PC-9 (cell line): Measurements from ENCODE around the gene RBP7. TPM values are rescaled to one million over a fixed set of nuclear protein-coding genes. Genes with fewer than 3 reads are reported as not detected.

Experiments used
- BruUV-seq: library from RNA; stranded (reverse); fragments of 400-500 nt; replicated peaks from 2 replicates; lab custom pipeline; 2021; lab: Mats Ljungman, UMichigan
- CTCF ChIA-PET: fragments of 300-600 bp; sonication (Branson Sonifier 250); formaldehyde crosslinking; loops from one replicate; lab custom pipeline; 2022; ENCODE audit warnings: antibody characterized with exemption; lab: Charles Lee
- POLR2A ChIA-PET: fragments of 300-600 bp; sonication (Branson Sonifier 250); formaldehyde crosslinking; loops from one replicate; lab custom pipeline; 2022; ENCODE audit warnings: antibody characterized with exemption; ENCODE audit not compliant: unreplicated experiment; lab: Charles Lee
- DNase-seq, 2 experiments: peaks; one replicate each; pipeline versions ENCODE4 v3.0.0 to v3.0.0-alpha.2; 2015 to 2022; ENCODE audit warnings: mixed read lengths in 1 of 2
- H2AFZ ChIP-seq: fragments of 200-600 bp; sonication (generic); 2 replicates; pipeline ENCODE4 v1.8.1; 2017; ENCODE audit warnings: antibody characterized with exemption
- H3F3A ChIP-seq: fragments of 200-600 bp; sonication (generic); 2 replicates; pipeline ENCODE4 v1.8.1; 2017; ENCODE audit warnings: antibody characterized with exemption, mild to moderate bottlenecking, low read depth; ENCODE audit not compliant: insufficient read depth
- H3K27ac ChIP-seq: fragments of 200-600 bp; sonication (generic); 2 replicates; pipeline ENCODE4 v1.6.1; 2016; ENCODE audit warnings: mixed run types
- H3K27me3 ChIP-seq: fragments of 200-600 bp; sonication (generic); 2 replicates; pipeline ENCODE4 v1.6.1; 2016; ENCODE audit warnings: low read depth, mixed run types; ENCODE audit not compliant: insufficient read depth
- H3K36me3 ChIP-seq: fragments of 200-600 bp; sonication (generic); 2 replicates; pipeline ENCODE4 v1.6.1; 2016; ENCODE audit warnings: low read depth, mixed run types
- H3K4me1 ChIP-seq: fragments of 200-600 bp; sonication (generic); replicated peaks from 2 replicates; pipeline ENCODE4 v1.6.1; 2016; ENCODE audit warnings: mixed run types; ENCODE audit not compliant: insufficient read depth
- H3K4me2 ChIP-seq: fragments of 200-600 bp; sonication (generic); 2 replicates; pipeline ENCODE4 v1.6.1; 2017; ENCODE audit warnings: mixed run types
- H3K4me3 ChIP-seq: fragments of 200-600 bp; sonication (generic); 2 replicates; pipeline ENCODE4 v1.6.1; 2016; ENCODE audit warnings: mixed run types
- H3K79me2 ChIP-seq: fragments of 200-600 bp; sonication (generic); 2 replicates; pipeline ENCODE4 v1.6.1; 2017; ENCODE audit warnings: low read depth, mixed run types
- H3K9me2 ChIP-seq: fragments of 200-600 bp; sonication (generic); 2 replicates; pipeline ENCODE4 v1.8.1; 2017; ENCODE audit warnings: mild to moderate bottlenecking; ENCODE audit not compliant: insufficient read depth
- H3K9me3 ChIP-seq: fragments of 200-600 bp; sonication (generic); 2 replicates; pipeline ENCODE4 v1.8.1; 2016; ENCODE audit warnings: low read depth; ENCODE audit not compliant: insufficient read depth
- H4K20me1 ChIP-seq: fragments of 200-600 bp; sonication (generic); 2 replicates; pipeline ENCODE4 v1.8.1; 2017; ENCODE audit not compliant: insufficient read depth
- EZH2 ChIP-seq: fragments of 200-600 bp; sonication (generic); IDR thresholded peaks from 2 replicates; pipeline ENCODE4 v1.8.0; 2017; ENCODE audit warnings: antibody characterized with exemption, low read depth
- intact Hi-C: fragments of 100-400 bp; cut with micrococcal nuclease; formaldehyde crosslinking; loops from one replicate; pipeline ENCODE4 v1.10.0; 2022; ENCODE audit not compliant: unreplicated experiment
- total RNA-seq: library from RNA; stranded (reverse); gene quantifications from 2 replicates; pipeline ENCODE4 v1.2.3, GENCODE V29; 2021
- TF ChIP-seq, protein P1 (sequence below): fragments of 200-600 bp; sonication (generic); conservative IDR thresholded peaks from 2 replicates; pipeline ENCODE4 v1.6.1; 2017; ENCODE audit warnings: mixed run types, antibody characterized with exemption, mild to moderate bottlenecking, moderate library complexity

RBP7 gene
- total RNA-seq, 1 experiment from 2014 or later: 0.61 TPM

DNA sequence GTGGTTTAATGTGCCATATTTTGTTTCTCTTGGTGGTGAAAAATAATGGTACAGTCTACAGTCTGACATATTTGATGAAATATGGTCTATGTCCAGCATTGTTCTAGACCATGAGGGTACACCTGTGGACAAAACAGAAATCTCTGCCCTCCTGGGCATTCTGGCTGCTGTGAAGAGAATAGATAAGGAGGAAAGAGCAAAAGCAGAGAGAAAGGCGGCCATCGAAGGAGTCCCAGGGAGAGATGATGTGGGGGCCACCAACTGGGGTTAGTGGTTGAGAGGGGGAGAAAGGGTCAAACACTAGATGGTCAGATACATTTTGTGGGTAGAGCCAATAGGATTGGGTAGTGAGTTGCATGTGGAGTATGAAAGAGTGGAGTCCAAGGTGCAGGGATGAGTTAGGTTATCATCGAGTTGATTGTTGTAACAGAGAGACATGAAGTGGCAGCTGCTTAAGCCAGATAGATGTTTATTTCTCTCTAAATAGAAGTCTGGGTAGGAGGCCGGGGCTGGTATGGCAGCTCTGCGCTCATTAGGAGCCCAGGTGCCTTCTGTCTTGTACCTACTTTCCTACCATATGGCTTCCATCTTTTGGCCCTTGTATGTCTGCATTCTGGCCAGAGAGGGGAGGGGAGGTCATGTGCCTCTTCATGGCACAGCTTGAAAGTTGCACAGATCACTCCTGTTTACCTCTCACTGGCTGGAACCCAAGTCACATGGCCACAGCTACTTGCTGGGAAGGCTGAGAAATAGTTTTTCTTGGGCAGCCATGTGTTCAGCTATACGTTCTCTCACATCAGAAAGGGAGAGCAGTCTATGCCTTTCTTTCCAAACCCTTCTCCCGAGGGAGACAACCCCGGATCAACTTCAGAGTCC, 48.7 kb downstream of the RBP7 start:
- TF ChIP-seq EZH2: no peak
- TF ChIP-seq, protein P1, sequence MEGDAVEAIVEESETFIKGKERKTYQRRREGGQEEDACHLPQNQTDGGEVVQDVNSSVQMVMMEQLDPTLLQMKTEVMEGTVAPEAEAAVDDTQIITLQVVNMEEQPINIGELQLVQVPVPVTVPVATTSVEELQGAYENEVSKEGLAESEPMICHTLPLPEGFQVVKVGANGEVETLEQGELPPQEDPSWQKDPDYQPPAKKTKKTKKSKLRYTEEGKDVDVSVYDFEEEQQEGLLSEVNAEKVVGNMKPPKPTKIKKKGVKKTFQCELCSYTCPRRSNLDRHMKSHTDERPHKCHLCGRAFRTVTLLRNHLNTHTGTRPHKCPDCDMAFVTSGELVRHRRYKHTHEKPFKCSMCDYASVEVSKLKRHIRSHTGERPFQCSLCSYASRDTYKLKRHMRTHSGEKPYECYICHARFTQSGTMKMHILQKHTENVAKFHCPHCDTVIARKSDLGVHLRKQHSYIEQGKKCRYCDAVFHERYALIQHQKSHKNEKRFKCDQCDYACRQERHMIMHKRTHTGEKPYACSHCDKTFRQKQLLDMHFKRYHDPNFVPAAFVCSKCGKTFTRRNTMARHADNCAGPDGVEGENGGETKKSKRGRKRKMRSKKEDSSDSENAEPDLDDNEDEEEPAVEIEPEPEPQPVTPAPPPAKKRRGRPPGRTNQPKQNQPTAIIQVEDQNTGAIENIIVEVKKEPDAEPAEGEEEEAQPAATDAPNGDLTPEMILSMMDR: no peak
- CTCF ChIA-PET: interaction anchor here (0.6 kb wide), 1 partner anchor 476 kb away, joined by 3 read pairs; no protein-coding TSS in a partner anchor
- BruUV-seq: no TSS peak
- Histone ChIP-seq H3K27me3 (no peaks in the 10 kb centered on the region), H3K4me1 (no peaks in the 10 kb centered on the region), H4K20me1 (no peaks in the 10 kb centered on the region), H3K79me2 (peaks cover 43% of the 10 kb centered on the region), H3K36me3 (no peaks in the 10 kb centered on the region), H3K4me3 (no peak overlapping the region), H3K4me2 (no peak overlapping the region), H2AFZ (no peak overlapping the region), H3K9me2 (no peaks in the 10 kb centered on the region), H3F3A (no peaks in the 10 kb centered on the region), H3K9me3 (no peaks in the 10 kb centered on the region), H3K27ac (no peak overlapping the region)
- no peak for DNase-seq
- intact Hi-C loops: no loop called here
- POLR2A ChIA-PET: no interaction called here

DNA sequence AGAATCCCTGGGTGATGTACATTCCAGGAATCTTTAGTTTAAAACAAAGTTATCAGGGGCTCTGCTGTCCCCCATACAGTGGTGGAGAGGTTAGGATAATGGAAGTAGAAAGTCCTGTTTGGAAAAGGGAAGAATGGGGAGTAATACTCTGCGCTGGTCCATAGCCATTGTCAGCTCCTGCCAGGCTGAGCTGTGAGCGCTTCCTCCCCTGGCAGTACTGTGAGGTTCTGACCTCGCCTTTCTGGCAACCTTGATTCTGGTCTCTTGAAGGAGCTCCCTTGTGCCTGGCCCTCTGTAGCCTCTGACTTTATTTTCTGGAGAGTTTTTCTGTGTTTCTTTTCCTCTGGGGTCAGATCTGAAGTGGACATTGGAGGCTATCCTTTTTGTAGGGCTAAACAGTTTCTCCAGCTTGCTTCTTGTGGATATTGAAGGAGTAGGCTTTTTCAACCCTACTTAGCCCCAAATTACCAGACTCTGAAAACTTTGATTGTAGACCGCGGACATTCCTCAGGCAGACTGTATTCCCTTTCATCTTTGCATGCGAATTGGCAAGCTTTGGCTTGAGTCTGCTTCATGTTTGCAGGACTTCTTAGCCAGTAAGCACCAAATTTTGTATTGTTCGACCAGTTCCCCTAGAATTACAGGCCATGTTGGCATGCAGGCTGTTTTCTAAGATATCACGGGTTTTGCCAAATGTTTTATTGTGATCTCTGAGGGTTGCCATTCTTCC, 49.5 kb downstream of the RBP7 start:
- Histone ChIP-seq H3K79me2 (peaks cover 43% of the 10 kb centered on the region), H3K36me3 (no peaks in the 10 kb centered on the region), H3K27ac (no peak overlapping the region), H3K9me2 (no peaks in the 10 kb centered on the region), H3K27me3 (no peaks in the 10 kb centered on the region), H3K4me1 (no peaks in the 10 kb centered on the region), H3K4me3 (no peak overlapping the region), H3F3A (no peaks in the 10 kb centered on the region), H4K20me1 (no peaks in the 10 kb centered on the region), H2AFZ (no peak overlapping the region), H3K9me3 (no peaks in the 10 kb centered on the region), H3K4me2 (no peak overlapping the region)
- no peak for DNase-seq
- BruUV-seq: no TSS peak
- intact Hi-C loops: no loop called here
- TF ChIP-seq EZH2: no peak
- TF ChIP-seq, protein P1: no peak
- POLR2A ChIA-PET: interaction anchor here (0.6 to 0.7 kb wide), 2 partner anchors 17 to 168 kb away, joined by 4 to 5 read pairs; no protein-coding TSS in a partner anchor
- CTCF ChIA-PET: no interaction called here

DNA sequence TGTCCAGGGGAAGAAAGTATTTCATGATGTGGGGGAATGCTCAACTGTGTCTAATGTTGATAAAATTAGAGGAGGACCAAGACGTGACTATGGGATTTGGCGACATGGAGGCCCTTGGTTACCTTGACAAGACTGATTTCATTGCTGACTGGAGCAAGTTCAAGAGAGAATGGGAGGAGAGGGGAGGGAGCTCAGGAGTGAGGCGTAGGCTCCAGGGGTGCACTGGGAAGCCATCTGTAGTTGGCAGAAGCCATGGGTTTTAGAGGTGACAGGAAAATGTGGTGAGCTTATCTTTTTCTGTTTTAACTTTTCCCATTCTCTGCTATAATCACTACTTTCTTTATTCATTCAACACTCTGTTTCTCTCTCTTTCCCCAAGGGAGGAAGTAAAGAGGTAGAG, 51.6 kb downstream of the RBP7 start:
- H3K36me3 ChIP-seq: no peaks in the 10 kb centered on the region
- TF ChIP-seq EZH2: no peak
- TF ChIP-seq, protein P1: no peak
- H3K27ac ChIP-seq: no peak overlapping the region
- H4K20me1 ChIP-seq: no peaks in the 10 kb centered on the region
- H3K4me1 ChIP-seq: no peaks in the 10 kb centered on the region
- H3K4me3 ChIP-seq: no peak overlapping the region
- BruUV-seq: no TSS peak
- H2AFZ ChIP-seq: no peak overlapping the region
- CTCF ChIA-PET: no interaction called here
- DNase-seq: no peak
- H3K4me2 ChIP-seq: no peak overlapping the region
- H3K79me2 ChIP-seq: peaks cover 50% of the 10 kb centered on the region
- POLR2A ChIA-PET: no interaction called here
- no peaks in the 10 kb centered on the region for H3K9me3 ChIP-seq
- no peaks in the 10 kb centered on the region for H3K9me2 ChIP-seq
- H3K27me3 ChIP-seq: no peaks in the 10 kb centered on the region
- no peaks in the 10 kb centered on the region for H3F3A ChIP-seq
- intact Hi-C loops: no loop called here
